HG03196 (cell line): ENCODE results near the gene SOX6.

Experiments
- ATAC-seq: cut with Tn5 transposase; IDR thresholded peaks from one replicate; pipeline ENCODE4 v1.9.1; 2021; ENCODE audit not compliant: unreplicated experiment

The SOX6 gene

GRCh38 chr11:16012125-16012751 is 344.1 kb downstream of the SOX6 start:
- ATAC-seq: no peak

DNA sequence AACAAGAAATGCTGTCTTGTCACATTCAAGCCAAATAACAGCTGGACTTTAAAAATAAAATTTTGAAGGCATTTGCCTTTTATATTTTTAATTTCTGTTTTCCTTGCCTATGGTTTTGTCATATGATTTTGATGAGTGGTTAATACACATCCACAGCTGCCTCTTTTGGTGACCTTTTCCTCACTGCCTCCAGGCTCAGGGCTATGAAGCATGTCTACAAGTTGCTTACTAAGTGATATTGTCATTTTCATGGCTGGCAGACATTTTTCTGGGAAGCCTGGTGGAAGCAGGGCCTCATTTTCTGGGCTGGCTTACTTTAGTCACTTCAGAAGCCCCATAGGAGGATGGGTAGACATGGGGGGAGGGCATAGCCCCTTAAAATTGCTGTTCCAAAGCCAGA is 344.9 kb downstream of the SOX6 start:
- ATAC-seq: no peak

GRCh38 chr11:16009021-16009420 is 347.3 kb downstream of the SOX6 start:
- ATAC-seq: no peak

- ATAC-seq: no peak
Measured at GRCh38 chr11:16007514-16007913, 348.8 kb downstream of the SOX6 start.

DNA sequence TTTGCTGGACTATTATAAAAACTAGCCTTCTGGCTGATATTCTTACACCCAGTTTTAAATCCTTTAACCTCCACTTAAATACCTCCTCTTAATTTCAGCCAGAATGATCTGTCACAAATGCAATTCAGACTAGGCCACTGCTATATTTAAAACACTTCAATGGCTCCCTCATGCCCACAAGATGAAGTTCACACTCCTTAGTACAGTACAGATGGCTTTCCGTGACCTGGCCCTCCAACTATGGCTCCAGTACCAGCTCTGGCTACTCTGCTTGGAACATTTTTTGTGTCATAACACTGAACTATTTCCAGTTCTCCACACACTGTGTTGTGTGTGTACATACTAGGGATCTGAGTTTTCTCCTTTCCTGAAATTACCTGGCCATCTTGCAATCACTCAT is 353.4 kb downstream of the SOX6 start:
- no peak for ATAC-seq

DNA sequence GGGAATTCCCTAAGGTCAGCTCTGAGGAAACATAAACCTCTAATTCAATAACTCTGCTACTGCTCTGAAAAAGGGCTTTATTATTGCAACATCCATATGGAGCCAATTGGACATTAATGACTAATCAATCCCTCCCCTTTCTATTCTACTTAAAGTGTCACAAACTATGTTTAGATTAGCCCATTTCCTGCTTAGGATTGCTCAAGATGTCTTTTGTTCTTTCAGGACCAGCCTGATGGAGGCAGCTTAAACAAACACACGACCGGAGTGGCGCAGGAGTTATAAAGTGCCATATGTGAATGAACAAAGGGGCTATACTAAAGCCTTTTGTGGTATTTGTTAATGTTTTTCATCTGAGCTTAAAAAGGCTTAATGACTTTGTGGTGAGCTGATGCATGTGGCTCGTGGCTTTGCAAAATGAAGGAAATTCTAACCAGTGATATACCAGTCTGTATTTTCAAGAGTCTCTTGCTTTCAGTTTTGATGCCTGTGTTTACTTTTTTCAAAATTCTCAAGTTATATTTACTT is 354.4 kb downstream of the SOX6 start:
- ATAC-seq: peak; percentile 61

- ATAC-seq: no peak
Measured at GRCh38 chr11:16001044-16001568, 355.2 kb downstream of the SOX6 start.

GRCh38 chr11:16000065-16000464 is 356.3 kb downstream of the SOX6 start:
- no peak for ATAC-seq

DNA sequence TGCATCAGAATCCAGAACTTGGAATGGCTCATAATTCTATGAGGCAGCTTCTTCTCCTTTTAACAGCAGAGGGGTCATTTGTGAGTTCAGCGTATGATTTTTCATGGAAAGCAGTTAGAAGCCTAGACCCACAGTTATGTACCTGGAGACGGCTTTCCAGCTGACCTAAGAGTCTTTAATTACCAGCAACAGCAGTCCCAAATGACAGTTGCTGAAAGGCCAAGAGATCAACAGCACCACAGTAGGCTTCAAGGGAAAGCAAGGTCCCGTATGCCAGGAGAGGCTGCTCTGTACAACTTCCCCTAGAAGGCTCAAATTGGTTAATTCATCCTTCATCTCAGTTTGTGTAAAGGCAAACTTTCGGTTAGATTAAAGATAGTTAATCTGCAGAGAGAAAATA is 363.0 kb downstream of the SOX6 start:
- no peak for ATAC-seq

- ATAC-seq: no peak
Measured at GRCh38 chr11:15991215-15991614, 365.1 kb downstream of the SOX6 start.

- ATAC-seq: no peak
Measured at GRCh38 chr11:15989685-15990084, 366.7 kb downstream of the SOX6 start.

DNA sequence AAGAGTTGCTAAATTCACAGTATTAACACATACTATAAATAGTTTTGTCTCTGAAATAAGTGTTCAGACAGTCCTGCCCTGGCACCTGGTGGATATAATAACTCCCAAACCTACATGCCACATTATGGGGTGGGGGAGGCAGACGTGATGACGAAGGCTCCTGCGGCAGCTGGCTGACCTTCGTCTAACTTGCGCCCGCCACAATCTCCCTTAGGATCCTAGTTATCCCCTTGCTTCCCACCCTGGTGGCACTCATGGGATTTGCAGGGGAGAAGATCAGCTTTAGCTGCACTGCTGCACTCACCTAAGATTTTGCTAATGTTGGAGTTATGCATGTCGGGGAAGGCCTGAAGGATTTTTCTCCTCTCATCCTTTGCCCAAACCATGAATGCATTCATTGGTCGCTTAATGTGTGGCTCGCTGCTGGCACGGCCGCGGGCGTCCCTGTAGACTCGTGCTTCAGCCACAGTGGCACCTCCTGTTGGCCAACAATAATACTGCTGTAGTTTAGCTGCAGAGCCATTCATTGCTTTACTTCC is 367.6 kb downstream of the SOX6 start:
- no peak for ATAC-seq

- no peak for ATAC-seq
Measured at GRCh38 chr11:15988016-15988550, 368.3 kb downstream of the SOX6 start.

- ATAC-seq: no peak
Measured at GRCh38 chr11:15987046-15987445, 369.3 kb downstream of the SOX6 start.

GRCh38 chr11:15985860-15986139 is 370.5 kb downstream of the SOX6 start:
- no peak for ATAC-seq

DNA sequence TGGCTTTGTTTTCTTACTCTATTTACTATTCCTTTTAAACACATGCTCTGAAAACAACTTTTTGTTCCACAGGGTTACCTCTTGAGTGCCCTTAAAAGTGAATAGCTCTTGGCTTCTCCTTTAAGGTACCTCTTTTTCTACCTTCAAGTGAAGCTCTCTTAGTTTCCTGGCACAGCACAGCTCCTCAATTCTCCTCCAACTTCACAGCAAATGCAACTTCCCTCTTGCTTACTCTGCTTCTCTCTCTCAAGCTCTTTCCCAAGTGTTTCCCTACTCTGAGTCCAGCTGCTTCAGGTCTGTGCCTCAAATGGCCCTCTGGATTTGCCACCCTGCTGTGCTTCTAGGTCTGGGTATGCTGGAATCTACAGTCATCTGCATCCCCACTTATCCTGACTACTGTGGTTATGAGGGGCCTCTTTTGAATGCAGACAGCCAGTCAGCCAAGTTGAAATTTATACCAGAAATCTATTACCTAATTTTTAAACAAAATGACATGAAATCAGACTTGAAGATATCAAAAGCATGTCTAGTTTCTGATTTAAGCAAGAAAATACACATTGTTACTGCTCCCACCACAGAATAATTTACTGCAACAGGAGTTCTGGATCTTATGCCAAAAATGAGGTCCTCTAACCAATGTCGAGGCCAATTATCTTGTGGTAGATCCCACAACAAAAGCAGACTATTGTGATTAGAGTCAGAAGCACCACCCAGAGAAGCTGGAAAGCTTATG is 371.1 kb downstream of the SOX6 start:
- ATAC-seq: no peak

DNA sequence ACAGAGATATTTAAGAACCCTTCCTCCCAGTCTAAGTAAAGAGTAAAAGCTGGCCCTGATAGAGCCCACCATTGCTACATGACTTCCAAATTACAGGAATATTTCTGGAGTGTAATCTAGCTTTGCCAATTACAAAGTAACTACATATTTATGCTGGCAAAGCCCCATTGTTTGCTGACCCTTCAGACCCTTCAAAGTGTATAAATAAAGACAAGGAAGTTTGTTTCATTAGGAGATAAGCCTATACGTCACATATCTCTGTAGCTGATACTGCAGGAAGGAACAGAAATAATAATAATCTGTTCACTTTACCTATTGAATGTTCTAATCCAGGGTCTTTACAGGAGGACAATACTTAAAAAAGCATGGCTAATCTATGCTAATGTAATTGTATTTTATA is 375.1 kb downstream of the SOX6 start:
- ATAC-seq: no peak

GRCh38 chr11:15977116-15977515 is 379.2 kb downstream of the SOX6 start:
- ATAC-seq: no peak

GRCh38 chr11:15976433-15977045 is 379.8 kb downstream of the SOX6 start:
- no peak for ATAC-seq

- ATAC-seq: no peak
Measured at GRCh38 chr11:15975742-15976141, 380.6 kb downstream of the SOX6 start.

DNA sequence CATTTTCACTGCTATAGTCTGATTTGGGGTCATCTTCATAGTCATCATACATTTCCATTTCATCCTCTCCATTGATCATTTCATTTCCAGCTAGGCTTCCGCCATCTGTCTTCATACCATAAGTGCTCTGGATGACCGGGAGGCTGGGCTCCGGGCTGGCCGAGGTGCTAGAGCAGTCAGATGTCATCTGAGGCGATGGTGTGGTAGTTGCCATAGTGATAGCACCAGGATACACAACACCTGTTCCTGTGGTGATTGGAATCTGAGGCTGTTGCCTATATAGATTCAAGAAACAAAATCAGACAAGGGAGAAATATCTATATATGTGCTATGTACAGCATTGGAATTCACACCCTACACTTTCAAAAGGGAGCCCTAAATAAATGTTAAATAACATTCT is 383.5 kb downstream of the SOX6 start:
- ATAC-seq: no peak

- ATAC-seq: no peak
Measured at GRCh38 chr11:15971215-15971546, 385.2 kb downstream of the SOX6 start.
